Activated CD8-positive, alpha-beta T cell treated with anti-CD3 and anti-CD28 coated beads for 36 hours (primary cell): ENCODE measurements around the gene ARPC4. TPM values are rescaled to one million over a fixed set of nuclear protein-coding genes. Genes with fewer than 3 reads are reported as not detected.
A peak's percentile ranks its signal among the peaks of the same experiment; 100 is the strongest.

Experiments
- ATAC-seq: fragments of 200-7000 bp; cut with Tn5 transposase; one replicate; pipeline ENCODE4 v1.10.0; 2021; ENCODE audit warnings: mild to moderate bottlenecking, moderate library complexity
- CTCF ChIA-PET: fragments of 350-600 bp; sonication (Branson Sonifier 250); formaldehyde crosslinking; loops from one replicate; lab custom pipeline; 2021; ENCODE audit warnings: antibody characterized with exemption; lab: Charles Lee
- POLR2A ChIA-PET: fragments of 350-600 bp; sonication (Branson Sonifier 250); formaldehyde crosslinking; loops from one replicate; lab custom pipeline; 2021; ENCODE audit warnings: antibody characterized with exemption; lab: Charles Lee
- DNase-seq: peaks from one replicate; pipeline ENCODE4 v3.0.0-alpha.2; 2020
- H3K27ac Mint-ChIP-seq: one replicate; pipeline ENCODE4 v1.8.0; 2021; ENCODE audit warnings: mild to moderate bottlenecking, mixed read lengths
- H3K27me3 Mint-ChIP-seq: one replicate; pipeline ENCODE4 v1.8.0; 2021; ENCODE audit warnings: mixed read lengths
- H3K36me3 Mint-ChIP-seq: one replicate; pipeline ENCODE4 v1.8.0; 2021; ENCODE audit warnings: low read depth, mixed read lengths
- H3K4me1 Mint-ChIP-seq: one replicate; pipeline ENCODE4 v1.8.0; 2021; ENCODE audit warnings: low read depth, mixed read lengths
- H3K4me3 Mint-ChIP-seq: one replicate; pipeline ENCODE4 v1.8.0; 2021; ENCODE audit warnings: mild to moderate bottlenecking, moderate library complexity, mixed read lengths
- H3K9me3 Mint-ChIP-seq: one replicate; pipeline ENCODE4 v1.8.0; 2021; ENCODE audit warnings: mixed read lengths
- CTCF ChIP-seq: fragments of 200-600 bp; IDR thresholded peaks from one replicate; pipeline ENCODE4 v1.8.0; 2022; ENCODE audit warnings: antibody characterized with exemption, mild to moderate bottlenecking
- intact Hi-C: fragments of 100-400 bp; cut with micrococcal nuclease; formaldehyde crosslinking; loops from one replicate; pipeline ENCODE4 v1.10.0; 2022
- total RNA-seq, 2 experiments: library from RNA; stranded (reverse); gene quantifications; one replicate each; pipeline ENCODE4 v1.2.3, GENCODE V29; 2021

Gene ARPC4
- total RNA-seq, 2 experiments from 2014 or later: 205 to 208 TPM

GRCh38 chr3:9779721-9780457, 13.0 kb upstream of the ARPC4 start:
- no peak for TF ChIP-seq CTCF
- ChIA-PET POLR2A (interaction anchor here (0.6 to 2.6 kb wide), 13 partner anchors 8 to 383 kb away, joined by 3 to 16 read pairs (median 5); partner anchors contain the start of genes ARPC4, CAMK1 and TADA3), CTCF (interaction anchor here (1.0 to 2.0 kb wide), 4 partner anchors 9 to 29 kb away, joined by 3 to 7 read pairs (median 4); partner anchors contain the start of gene ARPC4)
- Mint-ChIP-seq H3K27me3 (no peaks in the 10 kb centered on the region), H3K4me3 (peak overlapping the region; percentile 22), H3K27ac (peak overlapping the region; percentile 97), H3K9me3 (peaks cover 1% of the 10 kb centered on the region), H3K4me1 (peaks cover 64% of the 10 kb centered on the region), H3K36me3 (peaks cover 33% of the 10 kb centered on the region)
- intact Hi-C loops: no loop called here
- ATAC-seq: peak; percentile 57
- DNase-seq: peak; percentile 79

GRCh38 chr3:9780458-9780812, 12.4 kb upstream of the ARPC4 start:
- Mint-ChIP-seq H3K27ac (peak overlapping the region; percentile 97), H3K9me3 (peaks cover 1% of the 10 kb centered on the region), H3K27me3 (no peaks in the 10 kb centered on the region), H3K4me1 (peaks cover 61% of the 10 kb centered on the region), H3K4me3 (peak overlapping the region; percentile 22), H3K36me3 (peaks cover 38% of the 10 kb centered on the region)
- ChIA-PET POLR2A (interaction anchor here (0.6 to 2.6 kb wide), 12 partner anchors 8 to 384 kb away, joined by 3 to 16 read pairs (median 5); partner anchors contain the start of genes ARPC4, CAMK1 and TADA3), CTCF (interaction anchor here (1.0 to 2.0 kb wide), 5 partner anchors 9 to 46 kb away, joined by 3 to 7 read pairs (median 4); partner anchors contain the start of gene ARPC4)
- intact Hi-C loops: no loop called here
- DNase-seq (no peak), ATAC-seq (peak; percentile 0)
- no peak for TF ChIP-seq CTCF

GRCh38 chr3:9780910-9781309, 12.0 kb upstream of the ARPC4 start:
- POLR2A ChIA-PET: interaction anchor here (0.6 to 2.6 kb wide), 10 partner anchors 9 to 384 kb away, joined by 3 to 16 read pairs (median 5); partner anchors contain the start of genes ARPC4, CAMK1 and TADA3

GRCh38 chr3:9781551-9781950, 11.3 kb upstream of the ARPC4 start:
- Mint-ChIP-seq H3K9me3 (peaks cover 1% of the 10 kb centered on the region), H3K36me3 (peaks cover 47% of the 10 kb centered on the region)

More at GRCh38 chr3:9780910-9781309, 12.0 kb upstream of the ARPC4 start:
- Mint-ChIP-seq H3K27me3 (no peaks in the 10 kb centered on the region), H3K9me3 (peaks cover 1% of the 10 kb centered on the region), H3K27ac (peak overlapping the region; percentile 97), H3K4me3 (peak overlapping the region; percentile 22), H3K36me3 (peaks cover 41% of the 10 kb centered on the region), H3K4me1 (peaks cover 59% of the 10 kb centered on the region)
- ATAC-seq (no peak), DNase-seq (no peak)
- CTCF ChIA-PET: interaction anchor here (1.0 to 2.0 kb wide), 4 partner anchors 8 to 46 kb away, joined by 3 to 7 read pairs (median 5); no protein-coding TSS in a partner anchor
- intact Hi-C loops: no loop called here
- TF ChIP-seq CTCF: no peak

More at GRCh38 chr3:9781551-9781950, 11.3 kb upstream of the ARPC4 start:
- ChIA-PET CTCF (interaction anchor here (1.0 to 2.0 kb wide), 7 partner anchors 11 to 151 kb away, joined by 3 to 7 read pairs (median 4); partner anchors contain the start of genes ARPC4, RPUSD3 and TADA3), POLR2A (interaction anchor here (1.3 to 2.6 kb wide), 5 partner anchors 9 to 22 kb away, joined by 3 to 7 read pairs (median 5); partner anchors contain the start of genes ARPC4 and TADA3)
- H3K27me3 Mint-ChIP-seq: no peaks in the 10 kb centered on the region
- peaks cover 61% of the 10 kb centered on the region for H3K4me1 Mint-ChIP-seq
- TF ChIP-seq CTCF: no peak
- DNase-seq: no peak
- no peak overlapping the region for H3K4me3 Mint-ChIP-seq
- no peak for ATAC-seq
- intact Hi-C loops: no loop called here
- H3K27ac Mint-ChIP-seq: peak overlapping the region; percentile 65
